GM21526 (cell line): Measurements from ENCODE around the gene CMTM1.
"Not testable (repeated sequence)": the region's sequence is repeated elsewhere in the genome, so short reads cannot be mapped to it uniquely, and the experiment has no call there.

Experiments used
- ATAC-seq: cut with Tn5 transposase; IDR thresholded peaks from one replicate; pipeline ENCODE4 v1.9.1; 2021; ENCODE audit warnings: moderate library complexity; ENCODE audit not compliant: unreplicated experiment, low FRiP score

CMTM1 gene

DNA sequence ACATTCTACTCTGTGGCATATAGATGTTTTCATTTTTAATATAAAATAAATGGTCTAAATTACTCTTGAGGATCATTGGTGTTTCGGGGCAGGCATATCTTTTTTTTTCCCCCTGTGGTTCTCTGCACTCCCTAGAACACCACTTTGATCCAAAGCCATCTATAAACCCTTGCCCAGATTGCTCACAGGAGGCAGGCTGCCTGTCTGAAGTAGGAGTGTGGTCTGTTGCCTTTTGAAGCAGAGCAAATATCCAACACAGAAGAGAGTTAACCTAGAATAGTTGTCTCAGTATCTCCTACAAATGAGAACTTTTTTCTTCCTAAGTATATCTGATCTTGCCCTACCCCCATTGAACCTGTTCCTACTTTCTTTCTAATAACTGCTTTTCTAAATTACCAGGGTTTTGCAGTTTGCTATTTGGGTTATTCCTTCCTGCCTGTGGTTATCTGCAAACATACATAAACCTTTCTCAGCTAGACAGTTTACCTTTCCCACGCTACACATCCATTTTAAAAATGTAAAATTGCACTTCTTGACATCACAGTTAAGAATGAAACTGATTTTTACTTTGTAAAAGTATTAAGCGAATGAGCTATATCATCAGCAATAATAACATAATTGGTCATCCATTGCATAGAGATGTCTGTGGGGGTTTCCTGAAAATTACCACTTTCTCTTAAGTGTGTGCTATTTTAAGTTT is 4.7 kb upstream of the CMTM1 start:
- no peak for ATAC-seq

- ATAC-seq: no peak
Measured at GRCh38 chr16:66562409-66562808, 3.8 kb upstream of the CMTM1 start.

DNA sequence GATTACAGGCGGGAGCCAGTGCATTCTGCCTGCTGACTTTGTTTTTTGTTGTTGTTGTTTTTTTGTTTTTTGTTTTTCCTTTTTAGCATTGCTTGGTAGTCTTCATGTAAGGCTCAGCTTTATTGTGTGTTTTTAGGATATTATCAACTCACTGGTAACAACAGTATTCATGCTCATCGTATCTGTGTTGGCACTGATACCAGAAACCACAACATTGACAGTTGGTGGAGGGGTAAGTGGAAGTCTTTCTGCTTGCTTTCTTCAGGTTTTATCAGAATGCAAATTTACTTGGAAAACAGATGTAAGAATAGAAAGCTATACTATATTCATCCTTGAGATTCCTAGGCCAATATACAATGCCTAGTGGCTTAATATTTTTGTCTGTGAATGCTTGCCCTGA is 3.3 kb upstream of the CMTM1 start:
- no peak for ATAC-seq

- no peak for ATAC-seq
Measured at GRCh38 chr16:66563574-66564334, 2.5 kb upstream of the CMTM1 start.

GRCh38 chr16:66567270-66567669 is 1.0 kb downstream of the CMTM1 start:
- not testable (repeated sequence) for ATAC-seq

GRCh38 chr16:66568355-66568754 is 2.1 kb downstream of the CMTM1 start:
- ATAC-seq: no peak

GRCh38 chr16:66569131-66569530 is 2.9 kb downstream of the CMTM1 start:
- no peak for ATAC-seq

- no peak for ATAC-seq
Measured at GRCh38 chr16:66569827-66570405, 3.7 kb downstream of the CMTM1 start.

- no peak for ATAC-seq
Measured at GRCh38 chr16:66572356-66572755, 6.1 kb downstream of the CMTM1 start.

DNA sequence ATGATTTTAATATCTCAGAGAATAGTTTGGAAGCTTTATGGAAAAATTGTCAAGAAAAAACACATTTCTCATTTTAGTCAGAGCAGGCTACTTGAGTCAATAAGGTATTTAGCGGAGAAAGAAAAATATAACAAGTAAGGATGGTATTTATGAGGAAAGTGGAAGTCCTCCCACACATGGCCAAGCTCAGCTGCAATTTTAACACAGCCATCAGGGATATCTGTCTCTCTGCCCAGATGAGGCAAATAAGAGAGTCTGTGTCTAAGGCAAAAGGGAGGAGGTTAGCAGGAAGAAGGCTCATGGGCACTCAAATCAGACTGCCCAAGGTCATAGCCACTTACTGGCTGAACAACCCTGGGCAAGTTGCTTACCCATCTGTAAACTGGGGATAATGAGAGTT is 7.8 kb downstream of the CMTM1 start:
- ATAC-seq: no peak

- no peak for ATAC-seq
Measured at GRCh38 chr16:66574531-66574930, 8.3 kb downstream of the CMTM1 start.

DNA sequence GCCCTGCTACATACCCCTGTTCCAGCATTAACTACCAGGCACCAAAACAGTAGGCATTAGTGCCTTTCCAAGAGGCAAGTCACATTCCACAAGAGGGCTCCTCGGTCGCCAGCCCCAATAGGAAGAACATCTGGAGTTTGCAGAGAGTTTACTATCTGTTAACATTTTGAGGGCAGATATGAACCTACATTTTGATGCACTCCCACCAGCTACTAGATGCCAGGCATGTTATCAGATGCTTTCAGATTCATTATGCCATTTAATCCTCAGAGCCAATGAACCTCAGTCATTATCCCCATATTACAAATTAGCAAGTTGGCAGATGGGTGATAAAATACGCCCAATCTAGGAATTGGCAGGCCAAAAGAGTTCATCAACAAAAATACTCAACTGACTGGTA is 8.8 kb downstream of the CMTM1 start:
- ATAC-seq: no peak

DNA sequence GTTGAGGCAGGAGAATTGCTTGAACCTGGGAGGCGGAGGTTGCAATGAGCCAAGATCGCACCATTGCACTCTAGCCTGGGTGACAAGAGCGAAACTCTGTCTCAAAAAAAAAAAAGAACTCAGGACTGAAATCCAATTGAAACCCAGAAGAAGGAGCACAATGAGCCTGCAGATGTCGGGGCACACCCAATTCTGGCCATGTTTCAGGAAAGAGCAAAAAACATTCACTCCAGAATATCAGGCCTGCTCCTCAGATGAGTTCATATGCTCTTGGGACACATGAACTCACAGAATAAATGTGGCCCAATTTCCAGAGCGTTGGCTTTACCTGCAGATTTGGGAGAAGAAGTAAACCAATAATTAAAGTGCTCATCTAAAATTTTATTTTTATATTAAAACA is 10.1 kb downstream of the CMTM1 start:
- no peak for ATAC-seq

- ATAC-seq: no peak
Measured at GRCh38 chr16:66578651-66579531, 12.7 kb downstream of the CMTM1 start, which contains the start of gene CMTM2. TSS of gene CMTM2 (plus strand) at chr16:66579463. CDS start at chr16:66579608, 145 bp downstream.

DNA sequence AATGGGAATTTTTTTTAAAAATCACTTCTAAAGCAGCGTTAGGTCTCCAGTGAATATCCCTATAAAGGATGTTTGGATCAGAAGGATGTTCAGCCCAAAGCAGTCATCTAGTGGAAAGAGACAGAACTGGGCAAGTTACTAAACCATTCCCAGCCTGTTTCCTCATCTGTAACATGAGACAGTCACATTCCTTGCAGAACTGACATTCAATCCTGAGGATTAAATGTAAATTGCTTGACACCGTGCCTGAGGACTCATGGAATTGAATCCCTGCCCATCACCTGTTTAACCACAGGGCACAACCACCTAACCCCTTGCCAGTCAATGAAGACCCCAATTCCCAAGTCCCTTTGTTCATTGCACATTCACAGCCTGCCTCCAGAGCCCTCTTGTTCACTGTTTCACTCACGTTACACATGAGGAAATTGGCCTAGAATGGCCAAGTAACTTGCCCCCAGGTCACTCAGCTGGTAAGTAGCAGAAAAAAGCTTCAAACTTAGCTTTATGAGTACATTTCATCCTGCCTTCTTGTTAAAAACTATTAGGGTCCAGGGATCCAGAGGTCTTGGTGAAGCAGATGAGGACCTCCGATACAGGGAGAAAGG is 14.5 kb downstream of the CMTM1 start:
- ATAC-seq: no peak

DNA sequence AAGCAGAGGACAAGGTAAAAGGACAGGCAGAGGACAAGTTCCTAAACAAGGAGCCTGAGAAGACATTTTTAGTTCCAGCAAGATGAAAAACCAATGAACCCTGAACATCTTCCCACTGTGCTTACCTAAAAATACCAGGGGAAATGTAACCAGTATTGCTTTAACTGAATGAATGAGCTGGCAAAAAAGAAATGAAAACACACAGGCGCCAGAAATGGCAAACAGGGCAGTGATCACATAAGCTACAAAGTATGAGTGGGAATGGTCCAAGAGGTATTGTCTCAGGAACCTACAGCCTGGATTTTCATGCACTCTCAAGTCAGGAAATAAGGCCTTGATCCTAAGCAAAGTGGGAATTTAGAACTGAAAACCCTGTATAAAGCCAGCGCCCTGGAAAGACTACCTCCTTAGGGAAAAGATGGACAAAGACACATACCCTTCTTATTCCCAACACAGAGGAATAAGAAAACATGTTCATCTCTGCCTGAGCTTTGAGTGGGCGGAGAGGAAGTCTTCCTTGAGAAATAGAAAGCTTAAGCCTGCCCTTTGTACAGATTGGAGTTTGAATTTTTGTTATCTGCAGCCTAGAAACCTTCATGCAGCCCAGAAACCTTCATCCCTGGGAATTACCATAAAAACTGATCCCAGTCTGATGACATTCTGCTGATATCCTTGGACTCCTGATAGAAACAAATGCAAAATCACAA is 15.2 kb downstream of the CMTM1 start:
- ATAC-seq: no peak

DNA sequence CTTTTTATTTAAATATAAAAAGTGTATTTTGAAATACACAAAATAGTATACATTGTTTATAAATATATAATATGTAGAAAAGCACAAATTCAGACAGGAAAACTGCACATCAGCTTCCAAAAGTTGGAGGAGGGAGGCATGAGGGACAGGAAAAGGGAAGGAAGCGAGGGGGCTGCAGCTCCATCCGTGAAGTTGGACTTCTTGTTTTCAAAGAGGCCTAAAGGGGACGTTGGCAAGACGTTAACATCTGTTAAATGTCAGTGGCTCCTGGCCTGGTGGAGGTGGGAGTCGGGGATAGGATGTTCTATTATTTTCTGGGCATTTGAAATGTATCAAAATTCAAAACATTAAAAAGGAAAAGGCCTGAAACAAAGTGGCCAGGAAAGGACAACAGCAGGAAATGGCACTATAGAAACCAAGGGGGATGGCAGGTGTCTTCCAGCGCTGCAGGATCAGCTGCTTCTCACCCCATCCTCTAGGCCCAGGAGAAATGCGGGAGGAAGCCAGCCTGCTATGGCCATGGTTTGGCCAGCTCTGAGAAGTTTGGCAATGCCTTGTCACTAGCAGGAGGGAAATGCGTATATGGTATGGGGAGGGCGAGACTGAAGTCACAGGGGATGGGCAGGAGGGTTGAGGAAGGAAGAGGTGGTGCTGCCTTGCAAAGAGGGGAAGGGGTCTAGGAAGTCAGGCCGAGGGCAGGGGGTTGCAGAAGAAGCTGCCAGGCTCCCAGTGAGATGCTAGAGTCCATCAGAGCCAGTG is 19.4 kb downstream of the CMTM1 start:
- ATAC-seq: no peak

- no peak for ATAC-seq
Measured at GRCh38 chr16:66587881-66588600, 21.8 kb downstream of the CMTM1 start.
